Iris pigment epithelial cell (primary cell): ENCODE data around the gene CACNA1C.
A peak's percentile ranks its signal among the peaks of the same experiment; 100 is the strongest.
"Not testable (repeated sequence)": the region's sequence is repeated elsewhere in the genome, so short reads cannot be mapped to it uniquely, and the experiment has no call there.

Experiments
- DNase-seq: peaks from one replicate; pipeline ENCODE4 v3.0.0-alpha.2; 2011; ENCODE audit warnings: low read depth

CACNA1C gene

DNA sequence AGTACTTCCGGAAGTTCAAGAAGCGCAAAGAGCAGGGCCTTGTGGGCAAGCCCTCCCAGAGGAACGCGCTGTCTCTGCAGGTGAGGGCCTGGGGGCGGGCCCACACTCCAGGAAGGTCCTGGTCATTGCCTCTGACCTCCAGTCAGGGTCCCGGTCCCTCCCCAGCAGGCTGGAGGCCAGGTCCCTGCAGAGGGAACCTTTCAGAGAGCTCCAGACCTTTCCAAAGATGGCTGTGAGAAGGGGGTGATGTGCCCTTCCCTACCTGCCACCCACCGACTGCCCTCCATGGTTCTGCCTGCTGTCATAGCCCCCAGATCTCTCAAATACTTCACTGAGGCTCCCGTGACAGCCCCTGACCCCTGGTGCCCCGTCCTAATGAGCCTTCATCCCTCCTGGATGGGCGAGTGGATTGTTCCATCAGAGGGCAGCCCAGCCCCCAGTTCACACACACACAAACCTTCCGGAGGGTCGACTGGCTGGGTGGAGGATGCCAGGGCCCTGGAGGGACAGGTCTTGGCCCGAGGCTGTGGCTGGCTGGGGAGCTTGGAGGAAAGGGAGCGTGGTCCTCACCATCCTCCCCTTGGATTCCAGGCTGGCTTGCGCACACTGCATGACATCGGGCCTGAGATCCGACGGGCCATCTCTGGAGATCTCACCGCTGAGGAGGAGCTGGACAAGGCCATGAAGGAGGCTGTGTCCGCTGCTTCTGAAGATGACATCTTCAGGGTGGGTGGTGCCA, 624.5 kb downstream of the CACNA1C start:
- DNase-seq = no peak

DNA sequence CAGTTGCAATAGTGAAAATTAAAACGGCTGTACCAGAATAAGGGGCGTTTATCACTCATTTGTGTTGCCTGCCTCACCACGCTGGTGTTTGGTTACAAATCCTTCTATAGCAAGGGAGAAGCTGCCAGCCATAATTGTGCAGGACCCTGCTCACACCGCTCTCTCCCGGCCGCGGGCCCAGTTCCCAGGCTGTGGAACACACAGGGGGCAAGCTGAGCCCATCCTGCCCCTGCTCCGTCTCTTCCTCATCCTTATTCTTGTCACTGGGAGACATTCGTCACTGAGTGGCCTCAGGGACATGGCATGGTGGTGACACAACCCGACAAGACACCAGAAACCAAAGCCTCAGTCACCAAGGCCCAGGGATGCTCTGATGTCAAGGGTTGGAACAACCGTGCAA, 625.6 kb downstream of the CACNA1C start:
- no peak for DNase-seq

DNA sequence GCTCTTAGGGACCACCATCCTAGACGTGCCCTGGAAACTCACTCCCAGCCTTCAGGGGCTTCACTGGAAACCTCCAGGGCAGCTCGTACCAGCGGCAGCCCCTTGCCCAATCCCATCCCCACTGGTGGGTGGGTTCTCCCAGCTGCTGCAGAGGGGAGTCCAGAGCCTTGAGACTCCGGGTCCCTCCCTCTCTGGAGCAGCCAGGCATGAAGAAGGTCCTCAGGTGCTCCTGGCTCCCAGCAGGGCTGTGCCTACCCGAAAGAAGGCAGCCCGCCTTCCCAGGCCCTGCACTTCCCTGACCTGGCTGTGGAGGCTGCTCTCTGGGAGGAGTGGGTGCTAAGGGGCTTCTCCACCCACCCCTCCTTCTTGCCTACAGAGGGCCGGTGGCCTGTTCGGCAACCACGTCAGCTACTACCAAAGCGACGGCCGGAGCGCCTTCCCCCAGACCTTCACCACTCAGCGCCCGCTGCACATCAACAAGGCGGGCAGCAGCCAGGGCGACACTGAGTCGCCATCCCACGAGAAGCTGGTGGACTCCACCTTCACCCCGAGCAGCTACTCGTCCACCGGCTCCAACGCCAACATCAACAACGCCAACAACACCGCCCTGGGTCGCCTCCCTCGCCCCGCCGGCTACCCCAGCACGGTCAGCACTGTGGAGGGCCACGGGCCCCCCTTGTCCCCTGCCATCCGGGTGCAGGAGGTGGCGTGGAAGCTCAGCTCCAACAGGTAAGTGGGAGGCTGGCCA, 626.5 kb downstream of the CACNA1C start:
- no peak for DNase-seq

DNA sequence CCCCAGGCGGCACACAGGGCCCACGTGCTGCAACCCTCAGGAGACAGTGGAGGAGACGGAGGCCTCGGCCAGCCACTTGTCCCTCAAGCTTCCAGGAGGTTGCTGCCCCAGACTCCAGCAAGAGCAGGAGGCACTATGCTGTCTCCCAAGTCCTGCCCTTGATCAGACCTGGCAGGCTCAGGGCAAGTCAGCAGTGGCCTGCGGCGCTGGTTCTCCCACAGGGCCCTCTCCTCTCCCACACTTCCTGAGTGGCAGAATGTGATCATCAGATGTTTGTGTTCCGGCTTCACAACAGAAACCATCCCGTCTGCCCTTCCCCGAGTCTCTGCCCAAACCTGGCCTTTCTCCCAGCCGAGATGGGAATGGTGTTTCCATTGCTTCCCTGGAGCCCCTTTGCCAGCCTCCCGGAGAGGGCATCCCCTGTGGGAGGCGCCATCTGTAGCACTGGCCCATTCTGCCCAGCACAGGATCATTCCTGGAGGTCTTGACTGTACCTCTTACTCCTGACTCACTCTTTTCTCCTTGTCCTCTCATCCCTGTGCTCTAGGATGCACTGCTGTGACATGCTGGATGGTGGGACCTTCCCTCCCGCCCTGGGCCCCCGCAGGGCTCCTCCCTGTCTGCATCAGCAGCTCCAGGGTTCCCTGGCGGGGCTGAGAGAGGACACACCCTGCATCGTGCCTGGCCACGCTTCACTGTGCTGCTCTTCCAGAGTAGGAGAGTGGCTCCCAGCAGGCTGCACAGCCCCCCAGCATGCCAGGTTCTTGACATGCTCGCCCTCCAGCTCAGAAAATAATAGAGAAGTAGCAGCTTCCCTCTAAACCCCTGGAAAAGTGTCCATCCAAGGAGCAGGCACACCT, 627.3 kb downstream of the CACNA1C start:
- no peak for DNase-seq

DNA sequence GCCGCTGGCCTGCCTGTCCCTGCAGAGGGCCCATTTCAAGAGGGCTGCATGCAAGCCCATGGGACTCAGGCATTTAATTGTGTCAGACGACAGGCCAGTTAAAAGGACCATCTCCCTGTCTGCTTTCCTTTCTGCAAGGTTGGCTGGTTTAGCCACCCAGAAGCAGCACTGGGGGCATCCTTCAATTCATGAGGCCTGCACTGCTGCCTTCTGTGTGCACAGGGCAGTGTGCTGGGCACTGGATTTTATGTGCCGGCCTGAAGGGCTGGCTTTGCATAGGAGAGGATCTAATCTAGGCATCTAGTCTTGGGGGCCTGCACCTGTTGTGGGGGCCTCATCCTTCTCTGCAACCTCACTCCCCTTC, 627.9 kb downstream of the CACNA1C start:
- no peak for DNase-seq

DNA sequence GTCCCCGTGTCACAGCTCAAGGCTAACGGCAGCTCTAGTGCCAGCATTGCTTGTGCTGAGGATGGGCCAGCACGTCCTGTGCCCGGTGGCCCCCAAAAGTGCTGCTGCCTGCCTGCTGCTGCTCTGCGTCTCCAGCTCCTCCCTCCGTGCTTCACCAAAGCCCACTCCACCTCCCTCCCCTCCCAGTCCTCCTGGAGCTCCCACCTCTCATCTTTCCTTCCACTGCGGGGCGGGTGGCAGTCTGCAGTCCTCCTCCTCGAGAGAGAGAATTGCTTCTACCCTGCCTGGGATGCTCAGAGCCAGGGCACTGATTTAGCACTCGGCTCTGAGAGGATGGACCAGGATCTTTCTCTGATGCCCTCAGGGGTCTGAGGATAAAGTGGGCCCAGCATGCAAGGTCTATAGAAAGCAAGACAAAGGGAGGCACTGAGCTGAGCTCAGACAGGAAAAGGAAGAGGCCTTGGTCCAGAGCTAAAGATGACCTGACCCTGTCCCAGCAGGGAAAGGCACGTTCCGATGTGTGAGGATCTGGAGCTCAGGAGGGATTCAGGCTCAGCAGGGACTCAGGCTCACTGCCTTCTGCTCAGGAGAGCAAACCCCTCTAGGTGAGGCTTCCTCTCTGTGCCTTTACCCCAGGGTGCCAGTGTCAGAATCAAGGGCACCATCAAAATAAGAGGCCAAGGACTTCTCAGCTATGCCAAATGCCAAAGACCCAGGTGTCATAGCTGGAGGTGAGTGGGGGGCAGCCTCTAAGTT, 628.8 kb downstream of the CACNA1C start:
- DNase-seq = no peak

DNA sequence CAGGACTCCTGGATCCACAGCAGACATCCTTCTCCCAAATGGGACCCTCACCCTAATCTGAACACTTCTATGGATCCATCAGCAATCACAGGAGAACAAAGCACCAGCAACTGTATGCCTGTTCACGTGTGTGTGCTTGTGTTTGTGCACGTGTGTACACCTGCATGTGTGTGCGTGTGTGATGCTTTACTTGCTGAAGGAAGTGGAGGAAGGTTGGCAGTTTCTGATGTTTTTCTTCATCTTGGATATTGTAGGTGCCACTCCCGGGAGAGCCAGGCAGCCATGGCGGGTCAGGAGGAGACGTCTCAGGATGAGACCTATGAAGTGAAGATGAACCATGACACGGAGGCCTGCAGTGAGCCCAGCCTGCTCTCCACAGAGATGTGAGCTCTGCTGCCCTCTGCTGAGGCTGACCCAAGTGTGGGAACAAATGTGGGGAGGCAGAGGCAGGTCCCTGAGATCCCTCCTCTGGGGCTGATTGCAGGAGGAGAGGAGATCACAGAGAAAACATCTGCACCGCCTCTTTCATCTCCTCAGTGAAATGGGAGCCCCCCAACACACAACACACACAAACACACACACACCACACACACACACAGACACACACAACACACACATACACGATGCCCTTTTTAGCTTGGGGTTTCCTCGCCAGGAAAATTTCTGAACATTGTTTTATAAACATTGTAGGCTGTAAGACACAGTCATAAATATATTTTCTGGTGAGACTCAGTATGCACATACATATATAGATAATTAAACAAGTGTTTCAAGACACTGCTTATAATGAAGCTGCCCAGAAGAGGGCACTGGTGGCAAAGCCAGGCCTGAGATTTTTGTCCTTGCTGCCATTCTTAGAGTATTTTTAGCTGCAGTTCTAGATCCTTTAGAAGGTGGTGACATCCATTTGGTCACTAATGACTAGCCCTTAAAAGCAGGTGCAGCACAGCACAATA, 629.8 kb downstream of the CACNA1C start:
- peak; percentile 37 for DNase-seq

DNA sequence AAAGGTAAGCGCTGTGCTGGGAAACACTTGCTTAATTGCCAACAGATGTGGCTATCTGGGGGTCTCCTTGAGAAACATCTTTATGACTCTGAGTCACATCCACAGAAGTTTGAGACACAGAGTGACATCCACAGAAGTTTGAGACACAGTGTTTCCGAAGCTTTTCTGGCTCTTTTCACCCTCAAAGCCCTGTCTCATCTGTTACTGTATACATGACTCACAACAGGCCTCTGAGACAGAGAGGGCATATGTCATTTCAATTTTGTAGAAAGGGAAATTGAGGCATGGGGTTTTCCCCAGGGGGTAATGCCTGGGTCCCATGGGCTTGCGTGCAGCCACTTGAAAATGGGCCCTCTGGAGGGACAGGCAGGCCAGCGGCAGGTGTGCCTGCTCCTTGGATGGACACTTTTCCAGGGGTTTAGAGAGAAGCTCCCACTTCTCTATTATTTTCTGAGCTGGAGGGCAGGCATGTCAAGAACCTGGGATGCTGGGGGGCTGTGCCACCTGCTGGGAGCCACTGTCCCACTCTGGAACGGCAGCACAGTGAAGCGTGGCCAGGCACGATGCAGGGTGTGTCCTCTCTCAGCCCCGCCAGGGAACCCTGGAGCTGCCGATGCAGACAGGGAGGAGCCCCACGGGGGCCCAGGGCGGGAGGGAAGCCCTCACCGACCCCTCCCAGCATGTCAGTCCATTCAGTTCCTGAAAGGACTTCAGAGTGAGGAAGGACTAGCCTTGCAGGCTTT, 630.7 kb downstream of the CACNA1C start:
- no peak for DNase-seq

DNA sequence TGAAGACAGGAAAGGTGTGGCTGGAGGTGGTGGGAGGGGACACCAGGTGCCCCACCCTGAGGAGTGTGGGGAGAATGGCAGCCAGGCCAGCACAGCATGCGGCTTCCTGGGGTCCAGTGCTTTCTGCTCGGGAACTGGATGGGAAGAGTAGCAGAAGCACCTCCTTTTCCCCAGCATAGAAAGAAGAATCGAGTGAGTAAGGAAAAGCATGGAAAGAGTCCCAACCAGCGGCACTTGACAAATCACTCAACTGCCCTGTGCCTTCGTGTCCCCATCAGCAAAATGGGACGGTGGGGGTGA, 631.2 kb downstream of the CACNA1C start:
- DNase-seq = not testable (repeated sequence)

DNA sequence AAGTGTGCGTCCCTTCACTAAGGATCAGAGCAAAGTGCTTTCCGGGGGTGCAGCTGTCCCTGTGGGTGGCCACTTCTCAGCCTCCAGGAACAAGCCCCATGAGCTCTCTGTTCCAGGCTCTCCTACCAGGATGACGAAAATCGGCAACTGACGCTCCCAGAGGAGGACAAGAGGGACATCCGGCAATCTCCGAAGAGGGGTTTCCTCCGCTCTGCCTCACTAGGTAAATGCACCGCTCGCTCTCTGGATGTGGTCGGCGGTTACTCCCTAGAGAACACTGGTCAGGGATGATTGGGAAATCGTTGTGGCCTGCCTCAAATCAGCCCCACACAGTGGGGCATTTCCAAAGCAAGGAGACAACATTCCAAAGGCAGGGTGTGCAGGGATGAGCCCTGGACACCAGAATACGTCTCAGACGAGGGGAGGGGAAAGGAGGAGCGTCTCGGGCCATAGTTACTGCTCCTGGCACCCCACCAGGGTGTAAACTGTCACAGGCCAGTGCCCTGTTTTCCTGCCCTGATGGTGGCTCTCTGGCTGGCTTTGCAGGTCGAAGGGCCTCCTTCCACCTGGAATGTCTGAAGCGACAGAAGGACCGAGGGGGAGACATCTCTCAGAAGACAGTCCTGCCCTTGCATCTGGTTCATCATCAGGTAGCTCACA, 633.0 kb downstream of the CACNA1C start:
- DNase-seq = not testable (repeated sequence)

DNA sequence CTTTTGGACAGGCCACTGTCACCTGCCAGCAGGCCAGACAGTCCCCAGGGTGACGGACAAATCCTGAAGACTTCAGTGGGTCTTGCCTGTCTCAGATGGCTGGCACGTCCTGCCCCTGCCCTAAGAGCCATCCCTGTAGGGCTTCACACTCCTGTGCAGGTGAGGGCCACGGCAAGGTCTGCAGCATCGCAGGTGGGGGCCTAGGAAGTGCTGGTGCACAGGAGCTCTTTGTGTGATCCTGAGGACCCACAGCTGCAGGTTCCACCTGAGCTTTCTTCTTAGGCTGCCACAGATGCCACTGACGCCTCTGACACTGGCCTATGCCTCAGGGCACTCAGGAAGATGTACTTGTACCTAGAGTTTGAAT, 633.5 kb downstream of the CACNA1C start:
- DNase-seq = no peak

DNA sequence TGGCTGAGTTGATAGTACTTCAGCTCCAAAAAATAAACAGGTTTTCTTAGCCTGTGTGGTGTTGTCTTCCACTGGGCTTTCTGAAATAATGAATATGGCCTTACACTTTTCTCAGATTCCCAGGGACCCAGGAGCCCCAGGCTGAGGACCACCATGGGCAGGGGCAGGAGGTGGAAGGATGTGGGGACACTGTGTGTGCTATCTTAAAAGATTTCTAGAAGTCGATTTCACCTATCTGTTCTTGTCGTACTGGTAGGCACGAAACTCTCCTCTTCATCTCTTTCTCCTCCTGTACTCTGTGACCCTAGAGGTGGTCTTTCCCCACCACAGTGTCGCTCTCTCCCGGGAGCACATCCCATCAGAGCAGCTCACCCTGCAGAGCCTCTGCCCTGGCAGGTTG, 634.3 kb downstream of the CACNA1C start:
- DNase-seq = no peak

DNA sequence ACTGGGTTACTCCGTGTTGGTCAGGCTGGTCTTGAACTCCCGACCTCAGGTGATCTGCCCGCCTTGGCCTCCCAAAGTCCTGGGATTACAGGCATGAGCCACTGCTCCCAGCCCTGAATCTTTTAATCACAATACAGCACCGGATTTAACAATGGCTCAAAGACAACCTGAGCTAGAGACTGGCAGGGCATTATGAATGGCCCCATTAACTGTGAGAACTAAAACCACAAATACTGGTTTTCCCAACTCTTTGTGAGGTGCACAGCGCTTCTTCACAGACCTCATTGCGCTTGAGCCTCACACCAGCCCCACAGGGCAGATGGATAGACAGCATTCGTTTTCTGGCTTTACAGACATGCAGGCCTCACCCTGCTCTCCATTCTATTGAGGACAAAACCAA, 634.9 kb downstream of the CACNA1C start:
- DNase-seq = no peak

DNA sequence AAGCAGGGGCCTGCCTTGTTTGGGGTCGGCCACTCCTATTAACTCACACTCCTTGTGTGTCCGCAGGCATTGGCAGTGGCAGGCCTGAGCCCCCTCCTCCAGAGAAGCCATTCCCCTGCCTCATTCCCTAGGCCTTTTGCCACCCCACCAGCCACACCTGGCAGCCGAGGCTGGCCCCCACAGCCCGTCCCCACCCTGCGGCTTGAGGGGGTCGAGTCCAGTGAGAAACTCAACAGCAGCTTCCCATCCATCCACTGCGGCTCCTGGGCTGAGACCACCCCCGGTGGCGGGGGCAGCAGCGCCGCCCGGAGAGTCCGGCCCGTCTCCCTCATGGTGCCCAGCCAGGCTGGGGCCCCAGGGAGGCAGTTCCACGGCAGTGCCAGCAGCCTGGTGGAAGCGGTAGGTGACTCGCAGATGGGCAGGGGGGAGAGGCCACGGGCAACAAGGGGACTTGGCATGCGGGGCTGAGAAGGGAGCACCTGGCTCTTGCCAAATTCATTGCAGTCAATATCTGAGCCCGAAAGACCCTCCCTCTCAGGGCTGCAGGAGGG, 635.7 kb downstream of the CACNA1C start:
- DNase-seq = no peak

DNA sequence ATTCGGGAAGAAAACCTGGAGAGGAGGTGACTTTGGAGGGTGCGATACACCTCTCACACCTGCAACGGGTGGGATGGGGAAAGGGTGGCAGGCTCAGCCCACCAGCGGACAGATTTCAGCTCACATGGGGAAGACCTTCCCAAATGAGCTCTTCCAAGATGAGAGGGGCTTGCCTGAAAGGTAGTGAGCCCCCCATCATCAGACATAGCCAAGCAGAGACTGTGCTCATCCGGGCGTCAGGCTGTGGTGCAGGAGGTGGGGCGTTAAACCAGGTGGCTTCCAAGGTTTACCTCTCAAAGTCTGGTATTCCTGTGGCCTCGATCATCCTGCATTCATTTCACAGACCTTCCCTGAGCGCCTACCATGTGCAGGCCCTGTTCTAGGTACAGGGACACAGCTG, 636.6 kb downstream of the CACNA1C start:
- DNase-seq = no peak

DNA sequence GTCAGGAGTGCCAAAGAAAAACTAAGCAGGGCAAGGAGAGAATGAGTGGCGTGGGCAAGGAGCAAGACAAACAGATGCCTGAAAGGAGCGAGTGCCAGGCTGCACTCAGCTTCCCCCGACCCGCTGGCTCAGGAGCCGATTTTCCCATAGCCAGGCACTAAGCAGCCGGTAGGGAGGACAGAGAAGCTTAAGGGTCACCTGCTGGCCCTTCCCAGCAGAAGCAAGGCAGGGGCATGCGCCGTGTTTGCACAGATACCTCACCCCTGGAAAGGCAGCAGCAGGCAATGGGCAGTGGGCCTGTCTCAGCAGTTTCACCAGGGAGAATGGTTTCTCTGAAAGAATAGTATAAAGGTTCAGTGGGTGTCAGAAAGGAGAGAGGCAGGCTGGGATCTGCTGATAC, 637.1 kb downstream of the CACNA1C start:
- DNase-seq = no peak

DNA sequence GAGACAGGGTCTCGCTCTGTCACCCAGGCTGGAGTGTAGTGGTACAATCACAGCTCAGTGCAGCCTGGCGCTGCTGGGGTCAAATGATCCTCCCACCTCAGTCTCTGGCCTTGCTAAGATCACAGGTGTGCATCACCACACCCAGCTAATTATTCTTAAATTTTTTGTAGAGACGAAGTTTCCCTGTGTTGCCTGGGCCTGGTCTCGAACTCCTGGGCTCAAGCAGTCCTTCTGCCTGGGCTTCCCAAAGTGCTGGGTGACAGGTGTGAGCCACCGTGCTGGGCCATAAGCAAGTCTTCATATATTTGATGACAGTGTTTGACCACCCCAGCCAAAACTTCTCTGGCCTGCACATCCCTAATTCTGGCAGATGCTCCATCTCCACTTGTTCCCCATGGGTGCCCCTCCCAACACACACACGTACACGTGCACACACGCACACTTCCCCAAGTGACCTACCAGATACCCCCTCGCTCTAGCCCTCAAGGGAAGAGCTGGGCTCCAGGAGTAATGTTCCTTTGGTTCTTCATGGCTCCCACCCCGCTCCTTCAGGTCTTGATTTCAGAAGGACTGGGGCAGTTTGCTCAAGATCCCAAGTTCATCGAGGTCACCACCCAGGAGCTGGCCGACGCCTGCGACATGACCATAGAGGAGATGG, 637.7 kb downstream of the CACNA1C start:
- DNase-seq = no peak

DNA sequence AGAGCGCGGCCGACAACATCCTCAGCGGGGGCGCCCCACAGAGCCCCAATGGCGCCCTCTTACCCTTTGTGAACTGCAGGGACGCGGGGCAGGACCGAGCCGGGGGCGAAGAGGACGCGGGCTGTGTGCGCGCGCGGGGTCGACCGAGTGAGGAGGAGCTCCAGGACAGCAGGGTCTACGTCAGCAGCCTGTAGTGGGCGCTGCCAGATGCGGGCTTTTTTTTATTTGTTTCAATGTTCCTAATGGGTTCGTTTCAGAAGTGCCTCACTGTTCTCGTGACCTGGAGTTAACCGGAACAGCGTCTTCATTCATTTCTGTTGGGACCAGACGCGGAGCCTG, 638.2 kb downstream of the CACNA1C start:
- peak; percentile 30 for DNase-seq
